ENCODE data around the gene HOXB3.

HOXB3 gene

GRCh38 chr17:48589831-48590606, at the start of gene HOXB3:
HOXB3 (minus strand) TSS chr17:48590241; CDS start chr17:48552474, 37,767 bp downstream.
- DNase-seq (ENCODE audit: low spot score), result no peak

DNA sequence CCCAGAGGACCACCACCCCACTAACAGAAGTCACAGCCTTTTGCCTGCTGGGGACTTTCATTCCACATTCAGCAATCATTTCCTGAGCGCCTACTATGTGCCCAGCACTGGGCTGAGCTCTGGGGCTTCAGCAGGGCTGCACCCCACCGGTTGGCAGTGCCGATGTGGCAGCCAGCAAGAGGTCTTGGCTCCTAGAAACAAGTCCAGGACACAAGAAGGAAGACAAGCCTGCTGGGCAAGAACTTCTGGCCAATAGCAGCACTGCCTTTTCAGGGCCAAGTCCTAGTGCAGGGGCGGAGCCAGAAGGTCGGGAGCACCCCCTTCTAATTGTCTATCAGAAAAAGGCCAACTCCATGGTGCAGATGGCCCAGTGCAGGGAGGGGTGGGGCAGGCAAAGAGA, 49.1 kb upstream of the HOXB3 start:
- no peak for DNase-seq (ENCODE audit: low spot score)

GRCh38 chr17:48637323-48638260, 47.6 kb upstream of the HOXB3 start:
- no peak for DNase-seq (ENCODE audit: low spot score)

DNA sequence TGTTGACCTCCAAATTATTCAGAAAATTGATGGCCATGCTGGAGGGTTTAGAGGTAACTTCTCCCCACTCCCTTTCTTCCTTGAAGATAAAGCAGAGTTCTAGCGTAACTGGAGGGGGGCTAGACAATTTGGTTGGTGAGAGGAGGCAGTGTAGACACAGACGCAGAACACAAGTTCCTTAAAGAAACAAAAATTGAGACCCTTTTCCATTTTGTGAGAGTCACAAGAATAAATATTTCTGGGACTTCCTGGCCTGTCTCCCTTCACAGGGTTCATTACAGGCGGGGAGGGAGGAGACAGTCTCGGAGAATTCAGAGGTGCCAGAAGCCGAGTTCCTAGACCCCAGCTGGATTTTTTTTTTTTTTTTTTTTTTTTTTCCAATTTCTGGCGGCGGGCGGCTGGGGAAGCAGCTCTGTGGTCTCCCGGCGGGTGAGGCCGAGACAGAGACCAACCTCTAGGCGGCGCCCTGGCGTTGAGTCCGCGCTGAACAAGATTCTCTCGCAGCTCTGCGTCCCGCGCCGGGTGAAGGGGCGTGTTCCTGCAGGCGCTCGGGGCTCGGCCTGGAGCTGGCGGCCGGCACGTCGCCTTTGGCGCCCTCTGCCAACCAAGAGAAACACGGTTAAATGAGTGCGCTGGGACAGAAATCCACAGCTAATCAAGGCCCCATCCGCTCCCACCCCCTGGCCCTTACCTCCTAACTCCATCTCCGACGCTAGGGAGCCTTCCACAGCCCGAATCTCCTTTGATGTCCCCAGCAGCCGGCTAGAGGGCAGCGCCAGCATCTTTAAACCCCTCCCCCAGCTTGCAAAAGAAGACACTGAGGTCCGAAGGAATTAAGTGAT, 46.4 kb upstream of the HOXB3 start:
- DNase-seq (ENCODE audit: low spot score), result peak; percentile 81

DNA sequence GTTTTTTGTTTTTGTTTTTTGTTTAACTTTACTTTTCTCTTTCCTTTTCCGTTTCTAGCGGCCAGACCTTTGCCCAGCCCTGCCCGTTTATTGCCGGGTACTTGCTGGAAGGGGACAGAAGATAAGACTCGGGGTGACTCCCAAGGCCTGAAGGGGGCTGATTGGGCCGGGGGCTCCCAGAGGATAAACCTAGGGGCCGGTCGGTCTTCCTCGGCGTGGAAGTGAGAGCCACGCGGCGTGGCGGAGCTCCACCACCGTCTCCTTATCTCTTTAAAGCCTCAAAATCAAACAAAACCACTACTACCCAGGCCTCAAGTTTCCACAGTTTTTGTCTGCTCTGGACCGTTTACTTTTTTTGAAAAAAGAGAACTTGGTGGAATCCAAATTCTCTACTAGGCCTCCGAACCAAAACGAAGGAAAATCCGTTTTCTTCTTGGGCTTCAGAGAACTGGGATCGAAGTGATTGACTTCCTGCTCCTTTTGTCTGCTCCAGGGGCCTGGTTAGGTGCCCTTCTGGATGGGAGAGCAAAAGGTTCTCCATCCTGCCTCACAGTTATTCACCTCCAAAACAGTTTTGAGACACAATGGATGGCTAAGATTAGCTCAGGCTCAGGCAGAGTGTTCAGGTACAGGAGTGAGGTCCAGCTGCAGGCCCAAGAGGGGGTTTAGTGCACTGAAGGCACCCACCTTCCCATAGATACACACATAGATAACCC, 44.6 kb upstream of the HOXB3 start:
- no peak for DNase-seq (ENCODE audit: low spot score)

- no peak for DNase-seq (ENCODE audit: low spot score)
Observed at GRCh38 chr17:48633266-48633677, 43.2 kb upstream of the HOXB3 start.

GRCh38 chr17:48632579-48633265, 42.7 kb upstream of the HOXB3 start:
- no peak for DNase-seq (ENCODE audit: low spot score)

DNA sequence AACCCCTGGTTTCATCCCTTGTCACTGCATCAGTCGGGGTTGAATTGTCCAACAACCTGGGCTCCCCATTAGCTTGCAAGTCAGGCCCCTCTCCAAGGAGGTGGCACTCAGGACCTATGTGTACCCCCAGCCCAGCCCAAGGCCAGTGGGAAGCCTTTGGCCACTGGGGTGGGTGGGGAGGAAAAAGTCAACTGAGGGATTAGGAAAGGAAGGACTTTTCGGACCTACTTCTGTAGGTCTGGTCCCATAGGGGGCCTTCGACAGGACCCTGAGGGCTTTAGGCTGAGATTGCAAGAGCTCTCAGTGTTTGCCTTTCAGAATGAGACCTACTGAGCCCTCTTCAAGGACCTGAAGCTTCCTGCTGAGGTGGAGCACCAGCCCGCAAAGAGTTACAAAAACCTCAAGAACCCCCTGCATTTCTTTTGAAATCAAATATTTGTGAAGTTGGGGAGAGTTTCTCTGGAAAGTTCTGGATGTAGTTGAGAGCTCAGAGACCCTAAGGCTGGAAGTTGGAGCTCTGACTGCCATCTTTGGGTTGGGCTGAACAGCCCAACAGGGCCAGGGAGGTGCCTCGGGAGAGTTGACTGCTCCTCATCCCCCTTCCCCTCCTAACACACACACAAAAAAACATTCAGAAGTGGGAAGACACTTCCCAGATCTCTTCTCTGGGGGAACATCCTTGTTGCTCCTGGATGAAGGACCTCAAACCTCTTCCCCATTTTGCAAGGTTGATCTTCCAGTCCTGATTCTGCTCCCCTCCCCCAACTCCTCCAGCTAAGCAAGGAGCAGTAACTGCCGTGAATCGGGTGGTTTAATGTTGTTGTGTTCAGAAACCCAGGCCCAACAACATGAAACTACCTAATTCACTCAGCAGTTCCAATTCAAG, 41.9 kb upstream of the HOXB3 start:
- DNase-seq (ENCODE audit: low spot score), result no peak

GRCh38 chr17:48630925-48631692, 41.1 kb upstream of the HOXB3 start:
- no peak for DNase-seq (ENCODE audit: low spot score)

- DNase-seq (ENCODE audit: low spot score), result no peak
Observed at GRCh38 chr17:48630009-48630924, 40.2 kb upstream of the HOXB3 start.

- DNase-seq (ENCODE audit: low spot score), result no peak
Observed at GRCh38 chr17:48629411-48629759, 39.3 kb upstream of the HOXB3 start.

GRCh38 chr17:48628649-48629410, 38.8 kb upstream of the HOXB3 start:
- DNase-seq (ENCODE audit: low spot score), result no peak

GRCh38 chr17:48627623-48628521, 37.8 kb upstream of the HOXB3 start:
- no peak for DNase-seq (ENCODE audit: low spot score)

- no peak for DNase-seq (ENCODE audit: low spot score)
Observed at GRCh38 chr17:48627118-48627597, 37.1 kb upstream of the HOXB3 start.

DNA sequence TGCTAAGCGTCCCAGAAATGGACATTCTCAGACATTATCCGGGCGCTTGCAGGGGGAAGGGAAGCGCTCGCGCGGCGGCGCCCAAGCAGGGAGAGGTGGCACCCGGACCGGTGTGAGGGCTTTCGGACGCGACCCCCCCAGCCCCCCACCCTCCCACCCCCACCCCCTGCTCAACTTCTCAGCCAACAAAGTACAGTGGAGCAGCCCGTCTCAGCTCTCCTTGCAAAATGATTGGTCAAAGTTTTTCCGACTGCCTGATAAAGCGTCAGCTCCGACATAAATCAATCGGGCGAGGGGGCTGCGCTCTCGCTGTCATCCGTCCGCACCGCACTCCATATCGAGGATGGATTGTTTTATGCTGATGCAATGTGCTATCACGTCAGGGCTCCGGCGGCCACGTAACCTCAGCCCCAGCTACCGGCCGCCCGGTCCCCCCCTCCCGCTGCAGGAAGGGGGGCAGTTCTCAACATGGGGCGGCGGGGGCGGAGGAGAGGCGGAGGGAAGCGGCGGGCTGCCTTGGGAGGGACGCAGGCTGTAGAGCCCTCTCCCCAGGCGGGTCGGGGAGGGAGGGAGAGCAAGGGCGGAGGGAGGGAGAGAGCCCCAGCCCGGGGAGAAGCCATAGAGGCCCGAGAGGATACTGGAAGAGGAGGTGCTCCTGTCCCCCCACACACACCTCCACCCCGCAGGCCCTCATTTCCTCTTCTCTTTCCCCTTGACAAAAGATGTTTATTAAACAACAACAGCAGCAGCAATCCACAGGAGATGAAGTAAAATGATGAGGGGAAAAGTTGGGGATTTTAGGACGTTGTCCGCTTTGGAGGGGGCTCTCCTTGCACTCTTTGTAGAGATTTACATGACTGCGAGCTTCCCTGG, 36.4 kb upstream of the HOXB3 start, which contains the start of gene HOXB9:
Gene HOXB9 (minus strand): TSS at position 114 of the 873 bp plus-strand sequence. CDS start 89 bp downstream, at position 25.
- no peak for DNase-seq (ENCODE audit: low spot score)
